Activated effector memory CD4-positive, alpha-beta T cell treated with Interleukin-2 at 50 U/mL for 16 hours (primary cell): ENCODE measurements around the gene NOXA1.

Experiments used
- DNase-seq: peaks from one replicate; pipeline ENCODE4 v3.0.0-alpha.2; 2020

The NOXA1 gene

DNA sequence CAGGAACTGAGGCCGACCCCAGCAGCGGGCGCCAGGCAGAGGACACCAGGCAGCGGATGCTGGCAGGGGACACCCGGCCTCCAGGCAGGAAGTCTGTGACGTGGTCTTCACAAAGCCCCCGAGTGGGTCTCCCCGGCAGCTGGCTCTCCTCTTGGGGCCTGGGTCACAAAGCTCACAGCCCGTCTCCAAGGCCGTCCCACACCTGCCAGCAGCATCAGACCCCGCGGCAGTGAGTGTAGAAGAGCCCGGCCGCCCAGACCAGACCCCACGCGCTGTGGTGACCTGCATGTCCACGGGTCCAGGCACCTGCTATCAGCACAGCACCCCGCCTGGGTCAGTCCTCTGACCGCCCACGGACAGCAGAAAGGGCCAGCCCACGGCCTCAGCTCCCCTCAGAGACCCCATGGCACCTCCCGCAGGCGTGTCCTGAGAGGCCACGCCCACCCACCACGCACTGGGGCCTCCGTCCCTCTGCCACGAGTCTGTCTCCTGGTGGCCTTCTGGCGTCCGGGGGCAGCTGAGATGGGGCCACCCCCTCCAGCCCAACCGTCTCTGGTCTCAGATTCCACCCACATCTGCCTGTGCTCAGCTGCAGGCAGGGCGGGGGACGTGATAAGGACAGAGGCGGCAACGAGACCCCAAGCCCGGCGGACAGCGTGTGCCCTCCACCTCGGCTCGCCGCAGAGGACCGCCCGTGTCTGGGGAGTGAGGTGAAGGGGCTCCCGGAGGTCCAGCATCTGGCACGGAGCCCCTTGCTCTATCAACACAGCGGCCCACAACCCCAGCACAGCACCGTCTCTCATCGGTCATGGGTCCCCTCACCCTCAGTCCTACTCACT is 34.4 kb upstream of the NOXA1 start:
- no peak for DNase-seq

DNA sequence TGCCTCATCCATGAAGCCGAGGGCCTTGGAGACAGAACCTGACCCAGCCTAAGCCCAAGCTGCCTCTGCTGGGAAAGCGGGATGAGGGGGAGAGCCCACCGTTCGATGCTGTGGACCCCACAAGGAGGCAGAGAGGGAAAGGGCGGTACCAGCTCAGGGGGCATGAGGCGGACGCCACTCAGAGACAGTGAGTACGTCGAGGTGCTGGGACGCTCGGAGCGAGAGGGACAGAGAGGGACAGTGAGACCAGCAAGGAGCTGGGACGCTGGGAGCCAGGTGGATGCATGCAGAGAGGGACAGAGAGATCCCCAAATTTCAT is 33.8 kb upstream of the NOXA1 start:
- DNase-seq, result no peak

DNA sequence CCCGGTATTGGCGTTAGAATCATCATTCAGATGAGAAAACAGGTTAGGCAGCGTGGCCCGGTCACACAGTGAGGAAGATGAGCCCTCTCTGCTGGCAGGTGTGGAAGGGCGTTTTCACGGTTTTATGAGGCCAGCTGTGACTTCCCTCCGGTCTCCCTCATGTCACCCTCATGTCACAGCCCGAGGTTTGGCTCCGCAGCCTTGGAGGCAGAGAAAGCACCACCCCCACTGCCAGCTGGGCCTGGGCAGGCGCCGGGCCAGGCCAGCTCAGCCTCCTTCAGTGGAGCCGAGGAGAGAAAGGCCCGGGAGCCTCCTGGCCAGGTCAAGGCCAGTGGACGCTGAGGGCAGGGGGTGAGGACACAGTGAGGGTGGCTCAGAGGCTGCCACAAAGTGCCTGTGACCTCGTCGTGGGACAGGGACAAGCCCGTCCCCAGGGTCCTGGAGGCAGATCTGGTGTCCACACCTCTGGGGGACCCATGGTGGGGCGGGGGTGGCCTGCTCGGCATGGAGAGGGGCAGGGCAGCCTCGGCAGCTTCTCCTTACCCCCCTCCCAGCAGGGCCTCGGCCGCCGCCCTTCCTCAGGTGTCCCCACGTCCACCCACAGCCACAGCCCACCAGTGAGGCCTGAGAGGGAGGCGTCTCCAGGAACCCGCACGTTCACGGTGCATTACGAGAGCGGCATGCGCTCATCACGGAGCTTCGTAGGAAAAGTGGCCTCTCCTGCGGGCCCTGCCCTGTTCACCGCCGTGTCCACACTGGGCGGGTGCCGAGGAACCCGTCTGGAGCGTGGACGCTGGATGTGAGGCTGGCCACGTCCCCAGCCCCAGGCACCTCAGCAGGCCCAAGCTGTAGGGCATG is 32.4 kb upstream of the NOXA1 start:
- DNase-seq, result no peak

DNA sequence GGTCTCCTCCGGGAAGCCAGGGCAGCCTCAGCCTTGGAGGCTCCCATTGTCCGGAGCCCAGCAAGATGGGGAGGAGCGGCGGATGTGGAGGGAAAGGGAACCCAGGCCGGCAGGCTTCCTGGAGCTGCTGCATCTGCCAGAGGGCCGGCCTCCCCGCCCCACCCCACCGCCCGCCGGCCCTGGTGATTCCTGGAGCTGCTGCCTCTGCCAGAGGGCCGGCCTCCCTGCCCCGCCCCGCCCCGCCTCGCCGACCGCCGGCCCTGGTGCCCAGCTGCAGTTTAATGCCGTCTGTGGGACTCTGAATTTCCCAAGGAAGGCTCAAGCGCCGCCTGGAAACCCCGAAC is 31.8 kb upstream of the NOXA1 start:
- DNase-seq, result no peak

DNA sequence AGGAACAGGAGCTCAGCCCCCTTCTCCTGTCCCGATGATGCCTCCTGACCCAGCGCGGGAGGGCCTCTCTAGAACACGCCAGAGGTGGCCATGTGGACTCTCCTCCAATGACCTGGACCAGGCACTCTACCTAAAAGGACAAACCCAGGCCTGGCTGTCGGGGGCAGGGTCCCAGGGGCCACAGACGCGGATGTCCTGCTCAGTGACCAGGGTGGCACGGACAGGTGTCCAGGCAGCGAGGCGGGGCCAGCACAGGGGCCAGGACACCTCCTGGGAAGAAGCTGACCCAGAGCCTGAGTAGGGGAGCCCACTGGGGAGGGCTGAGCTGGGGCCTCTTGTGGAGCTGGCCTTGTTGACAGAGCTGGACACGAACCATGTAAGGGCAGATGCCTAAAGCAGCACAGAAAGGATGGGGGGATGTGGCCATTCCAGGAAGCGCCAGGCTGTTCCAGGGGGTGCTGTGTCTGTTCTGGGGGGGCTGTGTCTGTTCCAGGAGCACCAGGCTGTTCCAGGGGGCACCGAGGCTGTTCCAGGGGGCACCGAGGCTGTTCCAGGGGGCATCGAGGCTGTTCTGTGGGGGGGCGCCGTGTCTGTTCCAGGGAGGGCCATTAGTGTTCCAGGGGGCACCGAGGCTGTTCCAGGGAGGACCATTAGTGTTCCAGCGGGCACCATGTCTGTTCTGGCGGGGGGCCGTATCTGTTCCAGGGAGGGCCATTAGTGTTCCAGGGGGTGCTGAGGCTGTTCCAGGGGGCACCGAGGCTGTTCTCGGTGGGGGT is 30.8 kb upstream of the NOXA1 start:
- DNase-seq, result no peak

DNA sequence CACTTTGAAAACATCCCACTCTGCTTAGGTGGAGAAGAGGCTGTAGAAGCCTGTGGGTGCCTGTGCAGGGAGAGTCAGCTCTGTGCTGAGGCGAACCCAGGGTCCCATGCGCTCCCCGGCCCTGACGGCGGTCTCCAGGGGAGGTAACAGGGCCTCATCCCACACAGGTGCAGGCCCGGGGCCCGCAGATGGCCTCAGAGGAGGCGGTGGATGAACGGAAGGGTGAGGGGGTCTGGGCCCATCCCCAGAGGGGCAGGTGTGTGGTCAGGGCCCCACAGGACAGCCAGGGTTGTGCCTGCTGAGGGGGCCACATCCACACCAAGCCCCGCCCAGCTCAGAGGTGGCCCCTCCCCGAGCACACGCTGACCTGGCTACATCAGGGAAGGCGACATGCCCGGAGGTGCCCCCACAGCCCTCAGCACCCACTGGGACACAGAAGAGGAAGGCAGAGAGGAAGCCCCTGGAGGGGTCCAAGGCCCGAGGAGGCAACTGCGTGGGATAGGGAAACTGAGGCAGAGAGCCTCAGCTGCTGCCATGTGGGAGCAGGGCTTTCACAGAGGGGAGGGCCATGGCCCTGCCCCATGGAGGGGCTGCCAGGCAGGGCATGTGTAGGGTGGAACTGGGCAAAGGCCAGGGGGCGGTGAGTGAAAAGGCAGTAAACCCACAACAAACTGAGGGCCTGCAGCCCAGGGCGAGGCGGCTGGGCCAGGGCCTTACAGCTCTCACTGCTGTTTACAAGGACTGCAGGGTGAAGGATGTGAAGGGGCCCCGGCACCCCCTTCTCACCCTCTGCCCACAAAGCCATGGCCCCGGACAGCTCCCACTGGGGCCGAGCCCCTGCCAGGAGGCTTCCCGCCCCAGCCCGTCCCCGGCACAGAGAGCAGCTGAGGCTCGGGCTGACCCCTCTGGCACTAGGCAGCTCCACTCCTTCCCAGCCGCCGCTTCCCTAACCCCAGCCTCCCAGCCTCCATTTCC is 29.7 kb upstream of the NOXA1 start:
- DNase-seq, result no peak

DNA sequence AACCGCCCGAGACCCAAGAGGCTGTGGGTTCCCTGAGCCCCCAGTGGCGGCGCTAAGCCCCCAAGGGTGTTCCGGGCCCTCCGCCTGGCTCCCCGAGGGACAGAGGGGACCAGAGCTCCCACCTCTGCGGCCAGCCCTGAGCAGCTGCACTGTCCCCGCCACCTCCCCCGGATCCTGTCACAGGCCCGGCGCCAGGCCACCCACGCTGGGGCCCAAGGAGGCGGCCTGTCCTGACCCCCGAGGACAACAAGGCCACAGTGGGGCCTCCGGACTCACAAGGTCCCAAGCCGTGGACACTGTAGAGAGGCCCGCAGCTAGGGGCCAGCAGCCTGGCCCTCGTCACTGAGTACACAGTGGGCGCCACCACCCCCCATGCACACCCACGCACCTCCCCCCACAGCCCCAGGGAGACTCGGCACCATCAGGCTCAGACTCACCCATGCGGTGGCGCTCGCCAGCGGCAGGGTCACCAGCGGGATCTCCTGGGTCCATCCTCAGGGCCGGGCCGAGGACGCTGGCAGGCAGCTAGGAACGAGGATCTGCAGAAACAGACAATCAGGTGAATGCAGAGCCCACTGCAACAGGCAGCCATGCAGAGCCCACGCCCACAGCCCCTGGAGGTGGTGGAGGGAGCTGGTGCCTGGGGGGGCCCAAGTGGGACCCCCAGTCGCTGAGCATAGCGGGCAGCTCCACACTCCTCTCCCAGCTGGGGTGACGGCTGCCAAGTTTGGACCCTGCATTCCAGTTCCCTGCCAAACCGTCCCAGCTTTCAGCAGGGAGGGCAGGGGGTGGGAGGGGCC is 28.1 kb upstream of the NOXA1 start:
- no peak for DNase-seq

DNA sequence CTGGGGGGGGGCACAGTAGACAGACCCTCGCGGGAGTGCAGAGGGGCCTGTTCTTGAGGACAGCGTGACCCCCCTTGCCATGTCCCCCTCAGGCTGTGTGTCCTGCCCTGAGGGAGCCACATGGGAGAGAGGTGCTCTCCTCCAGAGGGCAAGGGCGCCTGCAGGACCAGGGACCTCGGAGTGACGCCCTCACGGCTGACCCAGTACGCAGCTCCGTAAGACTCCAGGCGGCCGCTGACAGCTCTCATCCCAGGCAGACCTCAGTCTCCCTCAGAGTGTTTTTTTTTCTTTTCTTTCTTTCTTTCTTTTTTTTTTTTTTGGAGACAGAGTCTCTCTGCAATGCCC is 27.6 kb upstream of the NOXA1 start:
- DNase-seq, result no peak

DNA sequence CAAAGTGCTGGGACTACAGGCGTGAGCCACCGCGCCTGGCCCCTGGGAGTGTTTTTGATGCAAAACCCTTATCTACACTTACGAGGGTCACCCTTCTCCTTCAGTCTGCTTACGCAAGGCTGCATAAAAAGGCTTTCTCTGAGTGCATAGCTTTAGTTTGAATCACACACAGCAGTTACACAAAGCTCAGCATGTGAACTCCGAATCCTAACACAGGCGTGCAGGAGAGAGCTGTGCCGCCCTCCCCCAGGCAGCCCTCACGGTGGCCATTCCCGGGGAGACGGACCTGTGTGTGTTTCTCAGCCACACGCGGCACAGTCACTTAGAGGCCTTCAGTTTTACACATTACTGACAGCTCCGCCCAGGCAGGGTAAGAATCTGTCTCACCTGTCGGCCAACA is 27.0 kb upstream of the NOXA1 start:
- no peak for DNase-seq

DNA sequence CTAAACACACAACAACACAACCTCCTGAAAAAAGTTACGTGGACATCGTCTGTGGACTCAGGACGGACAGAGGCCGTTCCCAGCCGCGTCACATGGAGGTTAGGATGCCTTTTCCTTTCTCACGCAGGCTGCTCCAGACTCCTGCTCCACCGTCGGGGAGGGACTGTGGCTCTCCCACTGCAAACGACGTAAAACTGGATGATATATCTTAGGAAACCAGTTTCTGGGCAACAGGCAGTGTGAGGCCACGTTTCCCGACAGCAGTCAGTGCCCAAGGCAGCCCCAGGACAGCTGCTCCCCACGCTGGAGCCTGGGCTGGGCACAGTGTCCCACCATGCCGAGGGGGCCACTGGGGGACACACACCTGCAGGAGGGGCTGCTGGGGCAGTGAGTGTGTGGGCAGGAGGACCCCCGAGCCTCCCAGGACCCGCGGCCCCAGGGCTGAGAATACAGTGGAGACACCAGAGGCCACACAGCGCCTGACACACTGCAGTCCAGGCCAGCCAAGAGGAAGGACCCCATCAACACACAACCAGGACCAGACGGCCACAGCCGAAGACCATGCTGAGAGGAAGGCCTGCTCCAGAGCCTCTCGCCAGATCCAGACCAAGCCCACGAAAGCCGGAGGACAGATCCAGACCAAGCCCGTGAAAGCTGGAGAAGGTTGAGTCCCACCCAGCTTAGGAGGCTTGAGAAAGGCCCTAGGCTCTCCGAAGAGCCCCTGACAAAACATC is 26.4 kb upstream of the NOXA1 start:
- no peak for DNase-seq

DNA sequence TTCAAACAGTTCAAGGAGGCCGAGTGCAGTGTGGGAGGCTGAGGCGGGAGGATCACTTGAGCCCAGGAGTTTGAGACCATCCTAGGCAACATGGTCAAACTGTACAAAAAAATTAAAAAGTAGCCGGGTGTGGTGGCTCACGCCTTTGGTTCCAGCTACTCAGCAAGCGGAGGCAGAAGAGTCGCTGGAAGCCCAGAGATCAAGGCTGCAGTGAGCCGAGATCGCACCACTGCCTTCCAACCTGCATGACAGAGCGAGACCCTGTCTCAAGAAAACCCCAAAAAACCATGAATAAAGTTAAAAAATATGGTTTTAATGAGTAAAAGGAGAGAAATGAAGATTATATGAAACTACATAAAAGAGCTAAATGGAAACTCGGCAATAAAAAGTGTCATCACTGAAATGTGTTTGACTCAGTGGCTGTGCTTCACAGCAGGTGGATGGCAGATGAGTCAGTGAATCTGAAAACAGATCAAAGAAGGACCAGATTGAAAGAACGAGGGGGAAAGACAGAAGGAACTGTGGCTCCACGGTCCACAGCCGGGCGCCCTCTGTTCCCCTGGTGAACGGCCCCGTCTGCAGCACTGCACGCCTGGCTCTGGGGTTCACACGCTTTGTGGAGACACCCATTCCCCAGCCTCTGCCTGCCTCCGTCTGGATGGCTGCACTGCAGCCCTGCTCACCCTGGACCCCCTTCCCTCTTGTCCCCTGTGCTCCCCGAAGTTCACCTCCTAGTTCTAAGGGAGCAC is 25.3 kb upstream of the NOXA1 start:
- no peak for DNase-seq

DNA sequence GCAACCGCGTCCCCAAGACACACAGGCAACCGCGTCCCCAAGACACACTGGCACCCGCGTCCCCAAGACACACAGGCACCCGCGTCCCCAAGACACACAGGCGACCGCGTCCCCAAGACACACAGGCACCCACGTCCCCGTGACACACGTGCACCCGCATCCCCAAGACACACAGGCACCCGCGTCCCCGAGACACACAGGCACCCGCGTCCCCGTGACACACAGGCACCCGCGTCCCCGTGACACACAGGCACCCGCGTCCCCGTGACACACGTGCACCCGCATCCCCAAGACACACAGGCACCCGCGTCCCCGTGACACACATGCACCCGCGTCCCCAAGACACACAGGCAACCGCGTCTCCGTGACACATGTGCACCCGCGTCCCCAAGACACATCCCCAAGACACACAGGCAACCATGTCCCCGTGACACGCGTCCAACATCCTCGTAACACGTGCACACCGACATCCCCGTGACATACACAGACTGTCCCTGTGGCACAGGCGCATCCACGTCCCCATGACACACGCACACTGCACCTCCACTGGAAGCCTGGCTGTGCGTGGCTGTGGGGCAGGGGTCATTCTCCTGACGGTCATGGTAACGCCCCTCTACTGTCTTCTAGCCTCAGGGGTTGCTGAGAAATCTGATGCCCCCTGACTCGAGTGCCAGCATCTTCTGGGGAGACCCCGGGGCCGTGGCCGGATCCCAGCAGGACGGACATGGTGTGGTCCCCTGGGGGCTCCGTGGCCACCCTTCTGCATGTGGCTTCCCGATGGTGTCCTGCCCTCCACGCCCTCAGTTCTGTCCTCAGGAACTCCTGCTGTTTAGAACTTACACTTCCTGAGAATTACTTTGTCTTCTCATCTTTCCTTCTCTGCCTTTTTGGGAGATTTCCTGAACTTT is 24.4 kb upstream of the NOXA1 start:
- DNase-seq, result no peak

DNA sequence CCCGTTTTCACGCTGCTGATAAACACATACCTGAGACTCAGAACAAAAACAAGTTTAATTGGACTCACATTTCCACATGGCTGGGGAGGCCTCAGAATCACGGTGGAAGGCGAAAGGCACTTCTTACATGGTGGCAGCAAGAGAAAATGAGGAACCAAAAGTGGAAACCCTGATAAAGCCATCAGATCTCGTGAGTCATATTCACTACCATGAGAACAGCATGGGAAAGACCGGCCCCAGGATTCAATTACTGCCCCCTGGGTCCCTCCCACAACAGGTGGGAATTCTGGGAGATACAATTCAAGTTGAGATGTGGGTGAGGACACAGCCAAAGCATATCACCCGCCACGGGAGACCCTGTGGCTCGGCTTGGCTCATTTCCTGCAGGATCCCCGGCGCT is 20.4 kb upstream of the NOXA1 start:
- DNase-seq, result no peak

DNA sequence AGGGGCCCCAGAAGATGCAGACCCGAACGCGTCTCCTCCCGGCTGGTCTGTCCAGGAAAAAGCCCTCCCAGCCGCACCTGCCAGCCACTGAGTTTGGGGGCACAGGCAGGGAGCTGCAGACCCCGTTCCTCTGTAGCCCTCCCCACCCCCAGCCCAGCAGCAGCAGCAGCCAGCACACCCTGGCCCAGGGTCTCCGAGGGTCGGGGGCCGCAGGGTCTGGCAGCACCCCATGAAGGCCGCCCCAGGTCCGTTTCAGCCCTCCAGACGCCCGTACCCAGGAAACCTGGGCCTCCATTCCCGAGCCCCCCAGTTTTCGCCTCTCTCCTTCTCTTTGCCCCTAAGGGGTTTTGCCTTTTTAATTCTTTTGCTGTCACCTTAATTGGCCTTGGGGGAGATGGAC is 19.9 kb upstream of the NOXA1 start:
- DNase-seq, result no peak

DNA sequence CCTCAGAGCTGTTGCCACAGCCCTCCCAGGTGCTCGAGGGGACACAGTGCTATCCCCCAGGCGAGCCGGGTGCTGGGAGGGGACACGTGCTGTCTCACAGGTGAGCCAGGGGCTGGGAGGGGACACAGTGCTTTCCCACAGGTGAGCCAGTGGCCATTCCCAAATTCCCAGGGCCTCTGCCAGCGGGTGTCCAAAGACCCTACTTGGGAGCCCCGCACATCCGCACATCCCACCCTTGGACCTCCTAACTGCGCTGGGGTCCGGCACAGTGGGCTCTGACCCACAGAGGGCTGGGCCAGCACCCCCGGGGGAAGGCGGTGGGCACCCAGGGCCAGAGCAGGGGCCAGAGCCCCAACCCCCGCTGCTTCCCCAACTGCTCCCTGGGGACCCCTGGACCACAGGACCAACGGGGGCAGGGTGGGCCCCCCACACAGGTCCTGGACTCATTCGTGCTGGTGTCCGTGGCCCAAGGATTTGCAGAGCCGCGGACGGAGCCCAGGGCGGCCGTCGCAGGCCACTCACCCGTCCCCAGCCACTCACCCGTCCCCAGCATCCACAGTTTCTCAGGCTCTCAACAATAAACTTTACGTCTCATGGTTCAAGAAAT is 18.1 kb upstream of the NOXA1 start:
- no peak for DNase-seq

DNA sequence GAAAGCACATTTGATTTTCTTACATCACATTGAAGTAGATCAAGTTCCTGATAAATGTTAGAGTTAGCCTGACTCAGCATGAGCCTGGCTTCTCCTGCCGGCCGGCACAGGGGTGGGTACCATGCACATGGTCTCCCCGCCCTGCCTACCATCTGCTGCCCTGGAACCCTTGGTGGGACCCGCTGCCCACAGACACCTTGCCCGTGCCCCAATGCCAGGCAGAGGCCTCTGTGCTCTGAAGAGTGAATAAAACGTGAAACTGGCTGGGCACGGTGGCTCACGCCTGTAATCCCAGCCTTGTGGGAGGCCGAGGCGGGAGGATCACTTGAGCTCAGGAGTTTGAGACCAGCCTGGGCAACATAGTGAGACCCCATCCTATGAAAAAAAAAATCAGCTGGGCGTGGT is 17.5 kb upstream of the NOXA1 start:
- DNase-seq, result no peak

DNA sequence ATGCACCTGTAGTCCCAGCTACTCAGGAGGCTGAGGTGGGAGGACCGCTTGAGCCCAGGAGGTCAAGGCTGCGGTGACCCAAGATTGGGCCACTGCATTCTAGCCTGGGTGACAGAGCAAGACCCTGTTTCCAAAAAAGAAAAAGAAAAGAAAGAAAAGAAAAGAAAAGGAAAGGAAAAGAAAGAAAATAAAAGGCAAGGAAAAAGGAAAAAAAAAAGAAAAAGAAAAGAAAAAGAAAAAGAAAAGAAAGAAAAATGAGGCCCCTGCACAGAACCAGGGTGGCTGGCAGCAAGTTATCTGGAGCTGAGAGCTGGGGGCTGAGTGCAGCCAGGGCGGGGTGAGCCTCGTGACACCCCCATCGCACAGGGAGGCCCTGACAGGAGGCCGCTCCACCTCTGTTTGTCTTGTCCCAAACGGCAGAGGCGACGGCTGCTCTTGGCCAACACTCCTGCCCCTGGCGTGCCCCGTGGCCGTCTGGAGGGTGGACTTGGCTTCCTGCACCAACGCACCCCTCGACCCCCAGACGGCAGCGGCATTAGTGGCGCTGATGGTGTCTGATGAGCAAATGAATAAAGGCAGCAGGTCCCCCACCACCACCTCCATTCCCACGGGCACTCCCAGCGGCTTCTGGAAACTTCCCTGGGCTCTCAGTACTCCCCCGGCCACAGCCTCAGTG is 17.0 kb upstream of the NOXA1 start:
- no peak for DNase-seq
